Cardiac fibroblast (primary cell): ENCODE results near the gene FAR2.

Experiments used
- DNase-seq, 2 donors: peaks; one replicate each; pipeline versions ENCODE4 v3.0.0 to v3.0.0-alpha.2; 2010; ENCODE audit warnings: low read depth in 2 of 2
- H3K4me3 ChIP-seq, 2 donors: replicated peaks in 1 of 2; 1 replicate in 1 of 2; 2 replicates in 1 of 2; pipeline ENCODE4 v1.5.1; 2011; ENCODE audit warnings: low read depth in 2 of 2, low read length in 2 of 2, mild to moderate bottlenecking in 2 of 2, moderate library complexity in 1 of 2
- CTCF ChIP-seq: IDR thresholded peaks from one replicate; pipeline ENCODE4 v1.5.1; 2011; ENCODE audit warnings: low read depth, mild to moderate bottlenecking, low read length, inconsistent platforms

FAR2 gene

DNA sequence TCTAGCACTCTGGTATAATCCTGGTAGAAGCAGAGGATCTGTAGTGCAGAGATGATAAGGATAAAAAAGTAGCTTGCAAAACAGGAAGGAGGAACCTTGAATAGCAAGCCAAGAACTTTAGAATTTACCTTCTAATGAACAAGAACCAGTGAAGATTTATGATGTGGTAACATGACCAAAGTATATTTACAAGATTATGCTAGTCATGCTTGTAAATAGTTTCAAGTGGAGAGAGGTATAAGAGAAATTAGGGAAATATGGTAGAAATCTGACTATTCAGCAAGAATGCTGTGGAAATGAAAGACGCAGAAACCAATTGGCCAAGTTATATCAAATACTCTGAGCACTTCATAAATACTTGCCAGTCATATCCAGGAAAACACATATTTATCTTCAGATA, 184.1 kb downstream of the FAR2 start:
- TF ChIP-seq CTCF = no peak
- no peak overlapping the region for H3K4me3 ChIP-seq

GRCh38 chr12:29334937-29335336, 185.9 kb downstream of the FAR2 start:
- peak in 1 of 2 donors; percentile 31 for DNase-seq
- no peak overlapping the region for H3K4me3 ChIP-seq
- no peak for TF ChIP-seq CTCF

More for the DNA sequence above, 184.1 kb downstream of the FAR2 start:
- no peak for DNase-seq

DNA sequence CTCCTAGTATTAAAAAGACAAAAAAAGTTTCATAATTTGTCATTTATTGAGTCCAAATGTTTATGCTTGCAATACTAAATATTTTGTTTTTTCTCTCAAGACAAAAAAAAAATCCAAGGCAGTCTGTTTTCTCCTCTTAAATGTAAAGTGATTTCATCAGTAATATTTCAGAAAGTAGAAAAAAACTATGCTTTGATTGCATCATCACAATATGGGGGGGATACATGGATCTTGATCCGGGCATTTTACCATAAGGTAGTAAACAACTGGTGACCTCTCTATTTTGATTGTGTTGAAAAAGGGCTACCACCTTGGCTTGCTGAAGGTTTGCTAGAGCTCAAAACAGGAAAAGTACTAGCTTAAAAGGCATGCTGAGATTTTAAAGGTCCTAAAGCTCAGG, 188.2 kb downstream of the FAR2 start:
- no peak overlapping the region for H3K4me3 ChIP-seq
- TF ChIP-seq CTCF = no peak
- no peak for DNase-seq

GRCh38 chr12:29343022-29343799, 194.1 kb downstream of the FAR2 start:
- no peak overlapping the region for H3K4me3 ChIP-seq
- DNase-seq = no peak
- TF ChIP-seq CTCF = no peak

DNA sequence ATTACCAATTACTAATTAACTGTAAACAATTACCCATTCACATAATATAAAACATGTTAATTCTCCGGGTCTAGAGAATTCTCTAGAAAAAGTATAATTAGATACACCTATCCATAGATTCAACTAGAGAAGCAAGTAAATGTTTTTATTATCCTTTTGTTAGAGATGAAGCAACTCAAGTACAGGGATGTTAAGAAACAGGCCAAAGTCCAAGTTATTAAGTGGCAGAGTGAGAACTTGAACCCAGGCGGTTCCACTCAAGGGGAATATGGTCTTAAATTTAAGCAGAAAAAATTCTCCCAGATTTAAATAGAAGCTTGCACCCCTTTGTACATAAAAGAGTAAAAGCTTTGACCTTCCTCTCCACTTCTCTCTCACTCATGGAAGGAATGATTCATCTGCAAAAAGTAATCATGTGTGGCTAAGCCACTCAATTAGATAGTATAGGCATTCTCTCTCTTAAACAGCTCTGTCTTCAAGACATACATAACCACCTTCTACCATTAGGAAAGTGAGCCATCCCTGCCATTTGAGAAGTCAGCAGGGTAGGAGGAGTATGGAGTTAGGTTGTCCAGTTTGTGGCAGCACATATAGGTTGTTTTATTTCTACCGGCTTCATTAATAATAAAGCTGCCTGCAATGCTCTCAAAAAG, 197.8 kb downstream of the FAR2 start:
- peak in 1 of 2 donors; percentile 7 for DNase-seq
- no peak for TF ChIP-seq CTCF
- no peak overlapping the region for H3K4me3 ChIP-seq

DNA sequence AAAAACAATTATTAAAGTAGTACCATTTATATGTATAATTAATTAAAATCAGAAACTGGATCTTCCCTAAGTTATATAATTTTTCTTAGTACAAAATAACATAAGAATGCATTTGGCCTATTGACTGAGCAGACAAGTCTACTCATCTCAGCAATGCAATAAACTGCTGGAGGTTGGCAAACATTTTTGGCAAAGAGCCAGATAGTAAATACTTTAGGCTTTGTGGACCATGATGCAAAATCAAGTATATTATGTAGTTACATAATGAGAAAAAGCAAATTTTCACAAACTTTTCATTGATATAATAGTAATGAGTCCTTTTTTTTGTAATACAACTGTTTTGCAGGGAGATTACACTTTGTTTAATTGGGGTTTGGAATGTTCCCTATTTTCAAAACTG, 201.0 kb downstream of the FAR2 start:
- no peak overlapping the region for H3K4me3 ChIP-seq
- DNase-seq = peak; percentile 70 to 71
- TF ChIP-seq CTCF = no peak
